ENCODE results near the gene HPCAL1.

Gene HPCAL1

GRCh38 chr2:10357193-10358169 lies 54.8 kb downstream of the HPCAL1 start:
- DNase-seq: no peak

DNA sequence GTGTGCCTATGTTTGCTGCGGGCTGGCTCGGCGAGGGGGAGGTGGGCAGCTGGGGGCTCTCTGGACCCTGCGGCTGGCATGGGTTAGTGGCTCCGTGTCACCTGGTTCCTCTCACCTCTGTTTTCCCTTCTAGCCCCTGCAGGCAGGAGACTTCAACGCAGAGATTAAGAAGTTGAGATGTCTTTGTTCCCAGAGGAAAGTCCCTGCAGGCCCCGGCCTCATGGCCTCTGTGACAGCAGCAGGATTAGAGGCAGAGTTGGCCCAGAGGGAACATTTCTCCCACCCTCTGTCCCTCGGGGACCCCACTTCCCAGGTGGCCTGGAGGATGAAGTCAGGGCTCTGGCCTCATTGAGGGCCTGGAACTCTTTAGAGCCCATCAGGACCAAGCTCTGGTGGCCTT lies 56.5 kb downstream of the HPCAL1 start:
- DNase-seq: no peak

- no peak for DNase-seq
Measured at GRCh38 chr2:10359731-10360329, 57.1 kb downstream of the HPCAL1 start.

- no peak for DNase-seq
Measured at GRCh38 chr2:10360460-10360849, 57.8 kb downstream of the HPCAL1 start.

DNA sequence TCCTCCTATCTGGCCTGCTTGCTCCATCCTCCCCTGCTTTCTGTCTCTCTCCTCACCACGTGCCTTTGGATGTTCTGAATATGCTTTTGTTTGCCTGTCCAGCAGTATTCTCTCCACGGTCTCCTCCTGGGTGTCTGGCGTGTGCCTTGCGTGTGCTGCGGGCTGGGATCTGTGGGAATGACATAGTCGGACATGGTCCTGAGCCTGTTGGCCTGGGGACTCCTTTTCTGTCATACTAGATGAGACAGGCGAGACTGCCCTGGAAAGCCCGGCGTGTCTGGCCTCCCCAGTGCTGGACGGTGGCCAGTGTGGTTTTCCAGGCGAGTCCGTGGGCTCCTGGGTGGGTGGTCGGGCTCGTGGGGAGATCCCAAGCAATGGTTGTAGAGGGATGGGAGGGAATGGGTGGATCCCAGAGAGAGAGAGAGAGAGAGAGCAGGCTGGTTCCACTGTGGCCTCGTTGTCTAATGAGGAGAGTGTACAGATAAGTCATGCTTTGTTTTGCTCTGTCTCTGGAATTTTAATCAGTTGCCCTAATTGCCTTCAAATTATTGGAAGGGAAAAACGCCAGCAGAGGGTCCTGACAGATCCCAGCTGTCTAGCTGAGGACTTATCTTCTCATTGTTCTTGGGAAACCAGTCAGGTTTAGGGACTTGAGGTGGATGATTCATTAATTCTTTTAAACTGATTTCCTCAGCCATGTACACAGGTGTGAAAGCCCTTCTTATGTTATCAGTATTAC lies 58.3 kb downstream of the HPCAL1 start:
- DNase-seq: peak in 1 of 2 experiments; percentile 20

DNA sequence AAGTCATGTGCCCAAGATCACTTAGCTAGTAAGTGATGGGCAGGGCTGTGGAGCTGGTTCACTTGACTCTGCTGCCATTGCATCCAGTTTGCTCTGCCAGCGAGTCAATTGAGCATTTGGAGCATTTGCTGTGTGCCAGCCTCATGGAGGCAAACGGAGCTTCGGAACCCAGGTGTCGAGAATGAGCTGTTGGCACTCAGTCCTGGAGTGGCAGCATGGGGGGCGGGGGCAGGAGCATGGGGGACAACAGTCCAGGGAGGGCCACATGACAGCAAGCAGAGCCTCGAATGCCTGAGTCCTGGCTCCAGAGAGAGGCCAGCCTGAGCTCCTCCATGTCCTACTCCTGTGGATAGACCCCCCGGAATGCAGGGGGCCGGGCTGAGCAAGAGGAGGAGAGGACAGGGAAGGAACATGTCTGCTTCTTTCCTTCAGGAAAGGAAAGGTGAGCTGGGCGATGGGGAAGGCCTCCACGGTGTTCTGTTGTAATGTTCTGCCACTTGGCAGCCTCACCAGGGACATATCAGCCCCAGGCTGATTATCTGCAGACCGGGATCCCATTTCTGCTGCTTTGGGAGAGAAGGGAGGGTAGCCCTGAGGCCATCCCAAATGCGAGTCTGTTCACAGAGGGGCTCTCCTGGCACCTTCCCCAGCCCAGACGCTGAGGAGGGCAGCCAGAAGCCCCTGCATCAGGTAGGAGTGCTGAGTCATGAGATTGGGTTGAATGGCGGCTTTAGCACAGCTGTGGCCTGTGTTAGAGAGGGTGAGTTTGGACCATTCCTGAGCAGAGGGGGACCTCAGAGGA lies 59.6 kb downstream of the HPCAL1 start:
- peak in 1 of 2 experiments; percentile 40 for DNase-seq

GRCh38 chr2:10362898-10363454 lies 60.3 kb downstream of the HPCAL1 start:
- no peak for DNase-seq

DNA sequence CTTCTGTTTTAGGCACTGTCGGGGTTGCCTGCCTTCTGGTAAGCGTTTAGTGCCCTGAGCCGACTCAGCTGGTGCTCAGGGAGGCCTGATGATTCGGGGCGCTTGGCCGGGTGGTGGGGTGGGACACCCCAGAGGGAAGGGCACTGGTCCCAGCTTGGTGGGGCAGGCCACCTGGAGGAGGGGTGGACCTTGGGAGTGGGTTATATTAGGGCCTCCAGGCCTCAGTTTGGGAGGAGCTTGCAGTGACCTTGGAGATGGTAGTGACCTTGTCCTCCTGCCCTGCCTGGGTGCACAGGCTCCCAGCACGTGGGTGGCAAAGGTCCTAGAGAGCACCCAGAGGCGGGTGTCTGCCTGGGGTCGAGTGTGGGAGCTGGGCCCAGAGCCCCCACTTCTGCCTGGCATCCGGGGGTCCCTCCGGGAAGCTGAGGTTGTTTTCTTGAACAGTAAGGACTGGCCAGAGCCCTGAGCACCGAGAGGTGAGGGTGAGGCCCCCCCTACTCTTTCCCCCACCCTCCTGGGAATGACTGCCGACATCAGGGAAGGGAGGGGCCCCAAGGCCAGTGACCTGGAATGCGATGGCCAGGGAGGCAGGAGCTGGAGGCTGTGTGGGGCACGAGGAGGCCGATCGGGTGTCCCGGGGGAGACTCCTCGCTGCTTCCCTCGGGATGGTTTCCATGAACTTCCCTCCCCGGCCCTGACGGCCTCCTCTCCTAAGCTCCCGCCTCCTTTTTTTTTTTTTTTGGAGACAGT lies 61.3 kb downstream of the HPCAL1 start:
- no peak for DNase-seq

- DNase-seq: no peak
Measured at GRCh38 chr2:10365412-10365811, 62.7 kb downstream of the HPCAL1 start.

- DNase-seq: peak in 1 of 2 experiments; percentile 26
Measured at GRCh38 chr2:10366601-10367270, 64.0 kb downstream of the HPCAL1 start.

DNA sequence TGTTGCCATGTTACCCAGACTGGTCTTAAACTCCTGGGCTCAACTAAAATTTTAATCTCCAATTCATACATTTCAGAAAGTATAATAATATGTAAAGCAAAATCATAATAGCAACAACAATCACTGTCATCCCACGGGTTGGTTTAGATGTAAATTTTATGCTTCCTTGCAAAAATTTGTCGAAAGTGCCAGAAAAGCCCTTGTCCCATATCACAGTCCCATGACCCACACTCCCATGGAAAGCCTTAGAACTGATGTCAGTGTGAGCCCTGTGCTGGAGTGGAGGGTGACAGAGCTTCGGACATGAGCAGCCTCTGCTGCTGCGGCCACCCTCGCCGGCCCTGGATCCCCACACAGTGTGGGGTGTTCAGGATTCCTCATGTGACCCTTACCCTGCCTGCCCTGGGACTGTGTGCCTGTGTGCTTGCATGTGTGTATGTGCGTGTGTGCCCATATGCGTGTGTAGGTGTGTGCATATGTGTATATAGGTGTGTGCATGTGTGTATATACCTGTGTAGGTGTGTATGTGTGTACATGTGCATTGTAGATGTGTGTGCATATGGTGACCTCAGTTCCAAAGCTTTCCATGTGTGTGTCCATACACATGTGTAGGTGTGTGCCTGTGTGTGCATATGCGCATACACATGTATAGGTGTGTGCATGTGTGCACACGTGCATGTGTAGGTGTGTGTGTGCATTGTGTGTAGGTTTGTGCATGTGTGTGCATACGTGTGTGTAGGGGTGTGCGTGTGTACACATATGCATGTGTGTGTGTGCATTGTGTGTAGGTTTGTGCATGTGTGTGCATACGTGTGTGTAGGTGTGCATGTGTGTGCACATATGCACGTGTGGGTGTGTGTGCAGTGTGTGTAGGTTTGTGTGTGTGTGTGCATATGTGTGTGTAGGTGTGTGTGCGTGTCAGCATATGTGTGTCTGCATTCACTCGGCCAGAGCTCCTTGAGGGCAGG lies 65.1 kb downstream of the HPCAL1 start:
- DNase-seq: no peak

DNA sequence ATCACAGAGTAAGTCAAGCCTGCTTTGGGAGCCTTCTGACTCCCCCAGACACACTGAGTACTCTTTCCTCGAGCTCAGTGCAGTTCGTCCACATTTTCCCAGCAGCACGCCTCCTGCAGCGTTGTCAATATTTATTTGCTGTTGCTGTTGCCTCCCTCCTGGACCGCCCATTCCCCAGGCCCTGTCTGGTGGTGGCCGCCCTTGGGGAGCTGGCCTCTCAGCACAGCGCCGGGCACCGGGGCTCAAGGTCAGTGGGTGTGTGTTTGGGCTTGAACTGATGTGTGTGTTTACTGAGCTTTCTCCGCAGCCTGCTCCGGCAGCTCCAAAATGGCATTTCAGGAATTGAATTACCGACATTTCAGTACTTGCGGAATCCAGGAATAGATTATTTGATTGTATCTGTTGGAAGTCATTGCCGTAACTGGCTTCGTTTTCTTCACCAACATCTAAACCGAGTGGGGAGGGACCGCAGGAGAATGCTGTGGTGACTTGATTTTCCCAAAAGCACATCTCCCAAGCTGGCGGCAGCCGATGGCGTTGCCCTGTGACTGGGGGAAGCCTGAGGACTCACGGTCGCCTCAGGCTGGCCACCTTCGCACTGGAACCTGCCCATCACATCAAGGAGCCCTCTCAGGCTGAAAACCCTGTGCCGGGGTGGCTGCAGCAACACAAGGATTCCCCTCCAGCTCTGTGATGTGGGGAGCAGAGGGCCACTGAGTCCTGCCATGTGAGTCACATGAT lies 66.0 kb downstream of the HPCAL1 start:
- DNase-seq: no peak

GRCh38 chr2:10369269-10370255 lies 66.9 kb downstream of the HPCAL1 start:
- DNase-seq: no peak

GRCh38 chr2:10370390-10370789 lies 67.7 kb downstream of the HPCAL1 start:
- DNase-seq: no peak

- no peak for DNase-seq
Measured at GRCh38 chr2:10370895-10371294, 68.2 kb downstream of the HPCAL1 start.

DNA sequence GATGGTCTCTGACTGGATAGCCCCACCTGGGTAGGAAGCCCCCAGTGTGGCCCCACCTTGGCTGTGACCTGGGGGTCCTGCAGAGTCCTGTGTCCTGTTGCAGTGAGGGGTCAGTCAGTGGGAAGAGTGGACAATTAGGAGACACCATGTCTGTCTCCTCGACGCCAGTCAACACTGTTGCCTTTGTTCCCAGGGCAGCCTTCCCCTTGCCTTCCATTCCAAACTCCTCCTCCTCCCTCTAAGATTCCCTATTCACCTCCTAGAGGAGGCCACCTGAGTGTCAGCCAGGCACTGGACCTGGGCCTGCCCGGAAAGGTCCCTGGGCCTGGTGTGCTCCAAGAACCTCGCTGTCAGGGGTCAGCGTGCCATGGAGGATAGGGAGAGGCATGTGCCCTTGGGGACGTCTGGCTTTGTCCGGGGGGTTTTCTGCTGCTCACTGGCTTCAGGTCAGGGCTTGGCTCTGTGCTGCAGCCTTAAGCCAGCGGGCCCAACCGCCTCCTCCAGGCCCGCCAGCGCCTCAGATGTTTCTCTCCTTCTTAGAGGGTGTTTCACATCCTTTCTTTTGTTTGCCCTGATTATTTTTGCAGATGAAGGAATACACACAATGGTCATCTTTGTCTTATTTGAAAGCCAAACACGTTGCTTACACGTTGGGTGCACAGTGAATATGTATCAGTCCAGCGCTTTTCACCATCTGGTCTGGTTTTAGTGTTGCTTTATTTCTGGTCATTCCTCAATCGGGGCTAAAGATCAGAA lies 68.9 kb downstream of the HPCAL1 start:
- DNase-seq: no peak

Measured in NCI-H446 (cell line).